Measurements from ENCODE around the gene DPYD.
"Not testable (repeated sequence)": the region's sequence is repeated elsewhere in the genome, so short reads cannot be mapped to it uniquely, and the experiment has no call there.

Gene DPYD

DNA sequence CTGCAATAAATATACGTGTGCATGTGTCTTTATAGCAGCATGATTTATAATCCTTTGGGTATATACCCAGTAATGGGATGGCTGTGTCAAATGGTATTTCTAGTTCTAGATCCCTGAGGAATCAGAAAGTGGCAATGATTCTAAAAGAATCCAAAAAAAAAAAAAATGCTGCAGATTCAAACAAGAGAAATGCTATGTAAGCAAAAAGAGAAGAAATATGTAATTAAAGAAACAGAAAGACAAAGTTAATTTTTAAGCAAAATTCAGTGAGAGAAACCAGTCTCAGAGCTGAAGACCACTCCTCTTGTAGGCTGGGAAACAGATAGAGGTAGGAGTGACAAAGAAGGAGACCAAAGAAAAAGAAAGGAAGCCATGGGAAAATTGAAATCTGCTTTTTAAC is 571.0 kb downstream of the DPYD start:
- DNase-seq = not testable (repeated sequence)

DNA sequence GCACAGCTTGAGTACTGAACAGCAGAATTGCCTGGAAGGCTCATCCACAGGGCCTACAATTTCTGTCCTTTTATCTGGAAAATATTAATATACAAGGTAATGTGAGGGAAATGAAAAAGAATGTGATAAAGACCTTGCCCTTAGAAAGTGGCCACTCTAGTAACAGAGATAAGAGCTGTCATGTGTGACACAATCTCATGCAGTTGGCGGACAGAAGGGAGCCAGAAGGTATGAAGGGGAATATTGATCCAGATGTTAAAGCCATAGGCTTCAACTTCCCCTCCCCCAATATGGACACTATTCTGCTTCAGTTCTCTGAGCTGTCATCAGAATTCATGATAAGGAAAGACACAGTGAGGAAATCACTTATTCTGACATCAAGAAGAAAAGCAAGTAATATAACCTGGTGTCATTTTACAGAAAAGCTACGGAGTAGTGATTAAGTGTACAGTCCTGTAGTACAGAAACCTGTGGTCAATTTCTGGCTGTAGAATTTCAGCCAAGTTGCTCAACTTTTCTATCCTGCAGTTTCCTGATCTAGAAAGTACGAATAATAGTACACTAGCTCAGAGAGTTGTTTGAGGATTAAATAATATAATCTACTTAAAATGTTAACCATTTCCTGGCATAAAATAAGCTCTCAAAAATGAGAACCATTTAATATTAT is 572.1 kb downstream of the DPYD start:
- no peak for DNase-seq

DNA sequence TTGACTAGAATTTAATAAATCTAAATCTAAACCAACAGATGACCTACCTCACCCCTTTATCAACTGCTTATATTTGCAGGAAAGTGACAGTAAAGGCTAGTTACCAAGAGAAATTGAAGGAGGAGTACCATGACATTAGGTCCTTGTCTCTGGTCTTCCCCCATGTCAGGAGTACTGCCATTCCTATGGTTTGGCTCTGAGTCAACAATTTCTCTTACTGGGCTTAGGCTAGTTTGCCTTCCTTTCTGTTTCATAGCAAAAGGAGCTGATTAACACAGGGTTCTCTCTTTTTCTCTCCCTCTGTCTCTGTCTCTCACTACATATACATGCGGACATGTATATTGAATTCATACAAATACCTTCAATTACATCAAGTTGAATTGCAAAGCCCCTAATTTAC is 579.9 kb downstream of the DPYD start:
- no peak for DNase-seq

DNA sequence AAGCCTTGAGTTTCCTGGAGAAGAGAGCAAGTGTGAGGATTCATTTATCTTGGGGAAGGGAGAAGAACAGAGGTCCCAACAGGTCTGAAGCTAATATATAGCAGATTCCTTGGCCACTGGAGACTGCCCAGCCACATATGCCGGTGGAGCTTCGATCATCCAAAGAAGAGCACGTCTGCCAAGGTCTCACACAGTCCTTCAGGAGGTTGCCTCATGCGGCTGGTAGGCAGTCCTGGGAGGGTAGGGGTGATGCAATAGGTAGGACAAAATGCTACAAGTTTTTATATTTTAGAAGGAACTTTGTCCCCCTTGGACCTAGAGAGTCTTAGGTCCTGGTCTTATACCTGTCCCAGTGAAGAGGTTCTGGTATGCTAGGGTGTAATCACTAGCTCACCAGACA is 582.5 kb downstream of the DPYD start:
- DNase-seq = no peak

DNA sequence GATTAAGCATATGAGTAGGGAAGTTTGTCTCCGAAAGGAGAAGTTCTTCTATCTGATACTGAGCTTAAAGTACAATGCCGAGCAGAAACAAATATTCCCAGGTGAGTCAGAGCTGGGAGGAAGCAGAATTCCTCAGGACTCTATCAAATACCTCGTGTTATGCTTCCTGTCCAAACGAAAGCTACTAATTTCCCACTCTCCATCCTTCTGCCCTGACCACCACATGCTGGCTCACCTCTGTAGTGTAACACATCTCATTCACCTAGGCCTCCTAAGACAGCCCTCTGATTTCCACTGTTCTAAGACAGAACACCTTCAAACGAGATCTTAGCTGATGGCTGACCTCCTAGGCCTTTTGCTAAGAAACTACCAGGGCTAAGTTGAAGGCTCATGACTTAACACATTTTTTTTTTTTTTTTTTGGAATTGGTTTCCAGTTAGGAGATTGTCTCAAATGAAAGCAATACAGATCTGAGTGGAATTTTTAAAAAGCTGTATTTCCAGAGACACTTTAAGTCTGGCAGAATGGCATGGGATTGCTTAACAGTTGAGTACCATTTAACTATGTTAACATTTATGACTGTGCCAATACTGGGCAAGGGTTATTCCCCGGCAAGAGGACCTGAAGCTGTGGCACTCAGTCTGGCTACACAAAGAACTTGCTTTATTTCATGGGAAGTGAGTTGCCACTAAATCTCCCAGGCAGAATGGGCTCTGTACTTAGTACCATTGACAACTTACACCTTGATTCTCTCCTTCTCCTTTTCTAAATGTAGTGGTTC is 583.4 kb downstream of the DPYD start:
- no peak for DNase-seq

DNA sequence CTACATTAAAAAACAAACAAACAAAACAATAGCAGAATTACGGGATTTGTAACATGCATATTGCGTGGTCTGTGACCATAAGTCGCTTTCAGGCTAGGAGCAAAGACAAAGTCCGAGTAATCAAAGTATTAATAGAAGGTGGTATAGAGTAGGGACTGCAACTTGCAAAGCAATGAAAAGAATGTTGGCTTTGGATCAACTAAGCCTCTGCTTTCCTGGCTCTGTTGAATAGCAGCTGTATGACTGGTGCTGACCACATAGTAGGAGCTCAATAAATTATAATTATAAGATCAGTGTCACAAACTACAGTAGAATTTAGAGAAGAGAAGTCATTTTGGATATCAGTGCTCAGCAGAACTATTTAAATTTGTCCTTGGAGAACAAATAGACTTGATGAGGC is 586.4 kb downstream of the DPYD start:
- no peak for DNase-seq

DNA sequence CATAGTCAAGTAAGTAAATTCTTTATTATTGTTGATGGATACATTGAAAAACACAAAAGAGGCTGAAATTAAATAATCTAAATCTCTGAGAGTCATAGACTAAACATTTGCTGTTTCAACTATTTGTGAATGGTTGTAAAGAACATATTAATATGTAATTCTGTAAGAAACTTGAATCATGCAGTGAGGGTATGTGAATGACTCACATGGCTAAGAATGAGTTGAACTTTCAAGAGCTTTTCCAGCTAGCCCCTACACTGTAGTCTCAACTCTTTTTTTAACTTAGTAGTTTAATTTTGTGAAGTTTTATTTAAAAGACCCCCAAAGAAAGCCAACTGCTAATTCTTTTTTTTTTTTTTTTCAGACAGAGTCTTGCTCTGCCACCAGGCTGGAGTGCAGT is 588.1 kb downstream of the DPYD start:
- no peak for DNase-seq

DNA sequence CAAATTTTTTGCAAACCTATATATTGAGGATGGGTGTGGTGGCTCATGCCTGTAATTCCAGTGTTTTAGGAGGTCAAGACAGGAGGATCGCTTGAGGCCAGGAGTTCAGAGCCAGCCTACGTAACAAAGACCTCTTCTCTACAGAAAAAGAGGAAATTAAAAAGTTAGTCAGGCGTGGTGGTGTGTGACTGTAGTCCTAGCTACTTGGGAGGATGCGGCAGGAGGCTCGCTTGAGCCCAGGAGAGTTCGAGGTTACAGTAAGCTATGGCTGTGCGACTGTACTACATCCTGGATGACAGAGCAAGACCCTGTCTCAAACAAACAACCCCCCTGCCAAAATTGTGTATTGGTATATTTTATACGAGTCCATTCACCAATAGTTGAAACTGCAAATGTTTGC is 589.7 kb downstream of the DPYD start:
- no peak for DNase-seq

DNA sequence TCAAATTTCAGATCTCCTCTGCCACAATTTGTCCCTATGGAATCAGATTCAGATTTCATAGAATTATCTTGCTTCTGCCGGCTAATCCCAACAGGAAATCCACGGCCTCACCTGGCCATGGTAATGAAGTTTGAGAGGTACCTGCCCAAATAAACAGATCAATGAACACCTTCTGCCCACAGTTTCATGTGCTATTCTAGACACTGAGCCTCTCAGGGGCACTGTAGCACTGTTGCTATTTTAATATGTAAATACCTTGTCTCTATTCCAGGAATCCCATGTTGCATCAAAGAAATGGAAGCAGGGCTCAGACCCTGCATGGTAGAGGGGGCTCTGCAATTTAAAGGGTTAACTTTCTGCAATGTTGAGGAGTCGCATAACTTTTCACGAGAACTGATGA is 606.1 kb downstream of the DPYD start:
- no peak for DNase-seq

DNA sequence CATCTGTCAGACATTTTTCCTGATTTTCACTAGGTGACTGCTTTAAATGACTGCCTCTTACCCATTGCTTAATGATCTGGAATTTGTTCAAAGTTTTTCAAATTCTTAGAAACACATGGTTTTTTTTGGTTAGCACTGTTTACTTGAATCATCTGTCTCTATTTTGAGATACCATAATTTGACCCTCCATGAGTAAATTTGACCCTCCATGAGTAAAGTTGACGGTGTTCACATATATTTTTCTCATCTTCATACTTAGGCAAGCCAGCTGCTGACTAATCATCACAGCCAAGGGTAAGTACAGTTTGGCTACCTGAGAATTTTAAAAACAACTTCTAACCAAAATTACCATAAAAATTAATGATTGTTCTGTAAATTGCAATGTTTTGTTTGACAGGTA is 612.7 kb downstream of the DPYD start:
- DNase-seq = no peak

DNA sequence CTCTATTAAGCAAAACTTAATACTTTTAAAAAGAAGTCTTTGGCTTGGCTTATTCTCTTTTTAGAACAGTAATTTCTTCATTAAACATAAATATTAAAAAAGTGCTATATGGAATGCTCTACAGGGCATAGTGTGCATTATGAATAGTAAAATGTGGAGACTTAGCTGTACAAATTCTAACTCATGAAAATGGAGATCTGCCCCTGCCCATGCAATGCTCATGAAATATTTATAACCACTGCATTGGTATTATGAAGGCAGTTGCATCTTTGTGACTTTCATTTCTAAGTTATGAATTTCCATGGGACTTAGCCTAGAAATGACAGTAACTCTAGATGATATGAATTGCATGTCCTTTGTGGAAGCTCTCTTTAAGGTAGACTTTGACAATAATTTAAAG is 613.3 kb downstream of the DPYD start:
- no peak for DNase-seq

DNA sequence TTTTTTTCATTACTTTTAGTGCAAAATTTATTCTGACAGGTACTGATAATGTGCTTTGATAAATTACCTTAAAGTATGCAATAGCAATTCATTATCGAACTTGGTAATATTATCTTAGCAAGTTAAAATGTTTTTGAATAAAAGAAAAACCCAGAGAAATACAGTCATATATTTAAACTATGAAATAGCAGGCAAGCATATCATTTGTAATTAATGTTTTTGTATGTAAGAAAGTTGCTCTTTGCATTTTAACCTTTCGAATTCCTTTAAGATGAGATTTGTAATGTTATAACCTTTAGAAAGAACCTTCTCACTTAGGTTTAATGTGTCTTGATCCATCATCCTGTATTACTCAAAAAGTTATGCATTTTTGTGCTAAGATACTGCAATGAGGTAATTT is 613.7 kb downstream of the DPYD start:
- DNase-seq = no peak

DNA sequence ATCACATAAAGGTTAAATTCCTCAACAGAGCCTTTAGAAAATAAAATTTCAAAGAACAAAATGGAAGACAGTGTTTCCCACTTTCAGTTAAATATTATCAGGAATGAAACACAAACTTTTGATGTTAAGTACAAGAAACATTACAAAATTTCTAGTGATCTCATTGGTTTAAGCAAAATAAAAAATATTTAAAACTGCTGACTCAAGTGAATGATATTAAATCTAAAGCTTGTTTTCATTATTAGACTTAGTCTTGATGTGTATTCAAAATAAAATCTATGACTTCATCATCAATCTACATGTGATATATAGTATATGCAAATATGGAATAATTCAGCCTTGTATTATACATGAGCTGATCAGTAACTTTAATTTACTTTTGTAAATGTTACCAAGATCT is 614.3 kb downstream of the DPYD start:
- no peak for DNase-seq

DNA sequence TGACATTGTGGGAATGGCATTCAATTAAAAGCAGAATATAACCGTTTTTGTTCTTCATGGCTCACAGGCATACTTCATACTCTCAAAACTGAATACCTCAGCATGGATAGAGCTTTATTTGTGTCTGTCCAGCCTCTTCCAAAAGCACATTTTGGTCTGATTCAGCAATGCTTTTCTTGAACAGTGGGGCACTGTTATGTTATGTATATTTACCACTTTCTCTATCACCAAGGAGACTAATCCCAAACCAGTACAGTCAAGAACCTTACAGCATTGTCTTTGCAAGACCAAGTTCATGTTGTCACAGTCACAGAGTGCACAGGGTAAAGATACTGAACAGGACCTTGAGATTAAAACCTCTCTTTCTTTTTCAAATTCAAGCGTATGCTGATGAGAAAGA is 616.5 kb downstream of the DPYD start:
- no peak for DNase-seq

DNA sequence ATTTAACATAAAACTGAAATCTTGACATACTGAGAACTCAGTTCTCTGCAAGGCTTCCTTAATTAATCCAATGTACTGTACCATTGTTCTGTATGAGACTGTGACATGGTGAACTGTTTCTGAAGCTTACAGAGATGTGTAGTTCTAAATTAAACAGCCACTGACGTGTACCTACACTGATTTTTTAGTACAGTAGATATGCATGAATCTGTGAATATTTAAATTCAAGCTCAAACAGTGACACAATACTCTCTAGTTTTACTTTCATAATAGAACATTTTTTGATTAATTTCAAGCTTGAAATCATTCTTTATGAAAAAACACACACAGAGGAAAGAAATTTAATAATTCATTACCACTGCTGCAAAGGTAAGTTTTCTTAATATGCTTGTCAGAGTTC is 621.9 kb downstream of the DPYD start:
- no peak for DNase-seq

DNA sequence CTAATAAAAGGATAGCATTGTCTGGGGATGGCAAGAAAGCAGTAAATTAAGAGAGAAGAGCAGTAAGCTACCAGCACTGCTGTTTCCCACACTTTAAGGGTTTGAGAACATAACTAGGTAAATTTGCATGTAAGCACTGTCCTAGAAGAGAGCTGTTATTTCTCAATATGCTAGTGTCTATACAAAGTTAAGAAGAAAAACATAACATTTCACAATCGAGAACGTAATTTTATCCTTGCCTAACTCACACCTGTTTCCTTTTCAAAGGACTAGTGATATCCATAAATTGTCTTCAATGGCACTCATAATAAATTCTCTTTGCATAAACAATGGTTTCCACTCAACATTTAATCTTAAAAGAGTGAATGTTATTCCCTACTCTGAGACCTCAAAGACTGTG is 623.2 kb downstream of the DPYD start:
- no peak for DNase-seq

DNA sequence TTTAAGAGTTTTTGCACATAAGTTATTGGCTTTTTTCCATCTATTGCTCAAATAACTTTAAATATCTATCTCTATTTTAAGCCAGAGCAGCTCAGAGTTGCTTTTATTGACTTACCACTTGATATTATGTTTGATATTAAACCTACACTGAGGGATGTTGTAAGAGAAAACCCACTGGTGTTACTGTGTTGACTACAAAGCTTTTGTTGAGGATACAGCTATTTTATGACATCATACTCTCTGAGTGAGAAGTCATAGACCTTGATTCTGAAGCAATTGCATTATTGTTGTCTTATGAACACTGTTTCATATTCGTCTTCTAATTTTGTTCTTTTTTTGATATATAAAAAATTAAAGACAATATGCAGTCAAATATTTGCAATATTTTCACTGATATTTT is 638.9 kb downstream of the DPYD start:
- no peak for DNase-seq

DNA sequence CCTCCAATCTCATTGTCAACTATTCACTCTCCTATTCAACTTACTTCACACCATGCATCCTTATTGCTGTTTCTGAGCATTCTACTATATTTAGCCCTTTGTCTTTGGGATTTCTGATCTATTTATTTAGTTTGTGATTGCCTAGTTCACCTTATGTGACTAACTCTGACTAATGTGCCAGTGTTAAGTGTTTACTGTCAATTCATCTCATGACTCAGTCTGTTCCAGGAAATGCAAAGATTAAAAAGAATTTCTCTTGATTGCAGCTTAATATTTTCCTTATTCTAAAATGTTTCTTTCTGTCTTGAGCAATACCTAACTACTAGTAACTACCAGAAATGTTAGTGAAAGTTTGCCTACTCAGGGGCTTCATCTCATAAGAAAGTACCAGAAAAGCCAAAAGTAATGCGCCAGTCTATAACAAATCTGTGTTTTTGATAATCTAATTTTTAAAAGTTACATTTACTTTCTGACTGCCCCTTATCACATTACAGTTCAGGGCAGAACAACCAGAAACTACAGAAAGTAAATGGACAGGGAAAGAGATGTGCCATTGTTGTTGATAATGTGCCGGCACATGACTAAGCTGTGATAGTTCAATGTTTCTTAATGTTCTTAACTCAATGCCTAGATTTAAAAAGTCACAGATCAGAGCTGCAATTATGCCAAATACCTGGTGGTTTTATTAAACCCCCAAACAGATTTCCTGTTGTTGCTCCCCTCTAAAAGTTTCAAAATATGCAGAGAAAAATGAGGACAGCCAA is 642.8 kb downstream of the DPYD start:
- DNase-seq = no peak

DNA sequence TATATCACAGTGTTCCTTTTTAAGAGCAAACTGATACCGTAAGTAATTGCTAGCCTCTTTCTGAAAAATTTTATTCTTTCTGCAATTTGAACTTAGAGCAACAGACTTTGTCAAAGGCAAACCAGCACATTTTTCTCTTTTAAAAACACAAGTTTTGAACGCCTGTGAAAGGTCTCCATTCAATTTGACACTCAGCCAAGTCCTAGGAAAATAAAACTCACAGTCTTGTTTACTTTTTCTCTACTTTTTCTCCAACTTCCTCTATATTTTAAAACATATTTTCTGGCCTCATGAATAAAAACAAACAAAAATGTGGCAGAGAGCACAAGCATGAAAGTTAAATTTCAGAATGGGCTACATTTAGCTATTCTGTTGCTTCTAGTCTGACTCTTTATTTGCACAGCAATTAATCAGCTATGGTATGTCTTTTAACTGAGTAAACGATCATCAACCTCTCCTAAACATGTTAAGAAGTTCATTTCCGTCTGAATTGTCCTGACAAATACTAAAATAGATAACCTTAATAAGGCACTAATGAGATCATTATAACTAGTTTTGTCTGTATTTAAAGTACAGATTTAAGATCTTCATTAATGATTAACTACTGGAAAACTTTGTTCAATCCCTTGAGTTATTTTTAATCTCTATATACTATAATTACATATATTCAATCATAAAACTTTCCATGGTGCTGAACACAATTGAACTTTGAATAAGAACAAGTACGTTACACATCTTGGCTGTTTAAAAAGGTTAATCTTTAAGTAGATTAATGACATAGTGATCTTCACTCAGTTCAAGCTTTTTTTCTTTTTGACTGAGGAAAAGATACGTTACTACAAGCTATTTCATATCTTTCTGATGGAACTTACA is 648.7 kb downstream of the DPYD start:
- no peak for DNase-seq

DNA sequence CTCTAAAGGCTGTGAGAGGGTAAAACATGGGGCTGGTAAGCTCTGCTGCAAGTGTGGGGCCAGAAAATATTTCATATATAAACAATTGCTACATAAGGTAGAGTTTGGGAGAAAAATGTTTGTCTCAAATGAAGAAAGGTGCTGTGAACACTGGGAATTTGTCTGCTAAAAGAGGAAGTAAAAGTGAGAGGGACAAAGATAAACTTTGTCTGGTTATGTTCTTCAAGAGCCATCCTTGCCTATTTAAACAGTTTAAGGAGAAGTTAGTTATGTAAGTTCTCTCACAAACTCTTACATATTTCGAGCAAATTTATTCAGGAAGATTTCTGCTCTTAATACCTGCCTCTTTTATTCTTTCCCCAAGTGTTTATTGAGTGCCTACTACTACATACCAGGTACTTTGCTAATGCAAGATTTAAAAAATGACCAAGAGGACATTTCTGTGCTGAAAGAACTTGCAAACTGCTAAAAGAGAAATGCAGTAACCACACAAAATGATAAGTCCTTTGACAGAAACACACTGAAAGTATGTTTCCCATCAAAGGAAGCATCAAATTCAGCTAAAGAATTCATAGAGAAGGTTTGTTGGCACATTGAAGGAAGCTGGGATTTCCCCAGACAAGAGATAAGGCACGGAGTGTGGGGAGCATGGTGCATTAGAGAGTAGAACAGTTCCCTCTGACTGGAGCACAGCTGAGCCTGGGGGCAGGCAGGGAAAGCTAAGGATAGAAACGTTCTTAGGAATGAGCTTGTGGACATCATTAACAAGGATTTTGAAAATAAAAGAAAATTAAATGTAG is 650.1 kb downstream of the DPYD start:
- no peak for DNase-seq

DNA sequence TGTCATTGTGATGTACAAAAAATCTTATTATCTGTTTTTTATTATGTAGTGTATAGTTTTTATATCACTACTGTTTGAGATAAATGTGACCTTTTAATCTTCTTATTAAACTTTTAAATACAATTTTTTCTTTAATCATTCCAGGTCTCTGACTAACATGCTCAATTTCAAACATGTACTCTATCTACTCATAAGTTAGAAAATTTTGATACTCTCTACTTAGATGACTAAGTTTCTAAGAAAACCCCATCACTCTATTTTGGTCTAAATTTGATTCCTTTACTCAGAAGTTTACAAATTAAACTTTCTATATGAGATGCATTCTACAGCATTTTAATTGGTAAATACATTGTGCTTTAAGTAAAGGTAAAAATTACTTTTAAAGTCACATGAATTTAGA is 655.2 kb downstream of the DPYD start:
- no peak for DNase-seq

DNA sequence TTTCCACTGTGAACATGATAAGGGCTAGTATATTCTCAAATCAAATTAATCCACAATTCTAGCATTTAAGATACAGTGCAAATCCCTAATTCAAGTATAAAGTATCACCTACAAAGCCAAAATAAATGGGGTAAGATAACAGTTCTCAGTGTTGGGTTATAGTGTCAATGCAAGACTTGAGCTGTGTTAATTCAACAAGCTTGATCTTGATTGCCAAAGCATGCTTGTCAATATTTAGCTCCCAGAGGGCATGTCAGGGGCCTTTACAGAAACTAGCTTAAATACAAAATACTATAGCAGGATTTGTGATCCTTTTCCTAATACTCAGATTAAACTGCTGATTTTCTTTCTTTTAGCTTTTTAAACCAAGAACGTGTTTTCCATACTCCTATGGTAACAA is 658.0 kb downstream of the DPYD start:
- DNase-seq = no peak
